Measurements from ENCODE around the gene RARG.

RARG gene

DNA sequence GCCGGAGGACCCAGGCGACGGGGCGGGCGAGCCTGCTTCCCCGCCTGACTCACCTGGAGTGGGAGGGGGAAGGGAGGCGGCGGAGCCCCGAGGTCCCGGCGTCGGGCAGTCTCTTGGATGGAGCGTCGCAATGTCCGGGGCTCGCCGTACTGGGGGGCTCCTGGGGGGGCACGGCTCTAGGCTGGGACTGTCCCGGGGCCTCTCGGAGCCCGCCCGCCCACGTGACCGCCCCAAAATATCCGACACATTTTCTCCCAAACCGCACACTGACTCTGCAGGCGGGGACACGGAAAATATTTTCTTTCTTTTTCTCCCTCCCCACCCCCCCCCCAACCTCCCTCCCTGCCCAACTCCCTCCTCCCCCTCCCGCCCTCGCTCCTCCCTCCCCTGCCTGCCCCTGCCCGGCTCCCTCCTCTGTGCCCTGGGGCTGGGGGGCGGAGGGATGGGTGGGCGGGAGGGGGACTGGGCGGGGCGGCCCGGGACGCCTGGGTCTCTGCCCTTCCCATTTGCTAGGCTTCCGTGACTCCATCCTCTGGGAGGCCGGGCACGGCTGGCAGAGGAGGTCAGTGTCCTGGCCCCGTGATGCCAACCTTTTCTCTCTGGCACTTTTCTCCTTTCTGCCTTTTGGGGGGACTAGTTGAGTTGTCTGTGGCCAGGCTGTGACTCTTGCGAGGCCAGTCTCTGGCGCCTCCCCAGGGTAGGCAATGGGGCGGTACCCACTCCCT, at the start of gene RARG:
RARG (minus strand) TSS at position 289 of the 725 bp plus-strand sequence. CDS start 4,664 bp downstream, outside the sequence.
- peaks cover 48% of the 10 kb centered on the region for H3K4me1 Mint-ChIP-seq
- peak within 1 kb of the TSS; percentile 80 to 90 (median 88) for H3K4me3 Mint-ChIP-seq
- TF ChIP-seq, protein P1, sequence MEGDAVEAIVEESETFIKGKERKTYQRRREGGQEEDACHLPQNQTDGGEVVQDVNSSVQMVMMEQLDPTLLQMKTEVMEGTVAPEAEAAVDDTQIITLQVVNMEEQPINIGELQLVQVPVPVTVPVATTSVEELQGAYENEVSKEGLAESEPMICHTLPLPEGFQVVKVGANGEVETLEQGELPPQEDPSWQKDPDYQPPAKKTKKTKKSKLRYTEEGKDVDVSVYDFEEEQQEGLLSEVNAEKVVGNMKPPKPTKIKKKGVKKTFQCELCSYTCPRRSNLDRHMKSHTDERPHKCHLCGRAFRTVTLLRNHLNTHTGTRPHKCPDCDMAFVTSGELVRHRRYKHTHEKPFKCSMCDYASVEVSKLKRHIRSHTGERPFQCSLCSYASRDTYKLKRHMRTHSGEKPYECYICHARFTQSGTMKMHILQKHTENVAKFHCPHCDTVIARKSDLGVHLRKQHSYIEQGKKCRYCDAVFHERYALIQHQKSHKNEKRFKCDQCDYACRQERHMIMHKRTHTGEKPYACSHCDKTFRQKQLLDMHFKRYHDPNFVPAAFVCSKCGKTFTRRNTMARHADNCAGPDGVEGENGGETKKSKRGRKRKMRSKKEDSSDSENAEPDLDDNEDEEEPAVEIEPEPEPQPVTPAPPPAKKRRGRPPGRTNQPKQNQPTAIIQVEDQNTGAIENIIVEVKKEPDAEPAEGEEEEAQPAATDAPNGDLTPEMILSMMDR (IDR thresholded peaks at IDR 0.05; ENCODE audit: unreplicated experiment in 3 of 3): no peak
- peaks cover 22% of the 10 kb centered on the region for H3K27me3 Mint-ChIP-seq (ENCODE audit: low read depth)
- H3K36me3 Mint-ChIP-seq (ENCODE audit: low read depth): peaks cover 1% of the 10 kb centered on the region
- peak within 1 kb of the TSS; percentile 58 to 82 (median 75) for H3K27ac Mint-ChIP-seq
- no peaks in the 10 kb centered on the region for H3K9me3 Mint-ChIP-seq

DNA sequence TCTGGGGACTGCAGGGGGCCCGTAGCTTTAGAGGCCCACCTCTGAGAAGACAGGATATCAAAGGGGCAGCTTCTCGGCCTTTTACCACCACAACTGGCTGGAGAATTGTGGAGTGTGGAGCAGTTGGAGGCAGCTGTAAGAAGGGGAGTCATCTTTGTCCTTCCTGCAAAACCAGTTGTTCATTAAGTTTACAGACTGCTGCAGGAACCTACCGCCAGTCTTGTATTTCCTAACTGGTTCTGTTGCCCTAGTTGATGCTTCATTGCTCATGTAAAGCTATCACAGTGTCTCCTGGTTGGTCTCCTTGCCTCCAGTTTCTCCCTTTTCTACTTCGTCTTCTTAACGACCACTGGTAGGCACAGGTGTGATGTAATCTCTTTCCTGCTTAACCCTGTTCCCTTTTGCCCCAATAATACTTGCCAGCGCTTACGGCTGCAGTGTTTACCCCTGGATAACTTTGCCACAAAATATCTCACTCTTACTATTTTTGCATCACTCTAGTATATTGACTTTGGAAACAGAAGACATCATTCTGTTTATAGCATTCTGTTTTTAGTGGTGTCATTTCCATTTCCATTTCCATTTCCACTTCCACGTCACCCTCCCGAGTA, 48.0 kb upstream of the RARG start:
- H3K27ac Mint-ChIP-seq: no peak overlapping the region
- no peaks in the 10 kb centered on the region for H3K4me1 Mint-ChIP-seq
- no peak overlapping the region for H3K4me3 Mint-ChIP-seq
- peaks cover 38% of the 10 kb centered on the region for H3K36me3 Mint-ChIP-seq (ENCODE audit: low read depth)
- H3K27me3 Mint-ChIP-seq (ENCODE audit: low read depth): no peaks in the 10 kb centered on the region
- H3K9me3 Mint-ChIP-seq: no peaks in the 10 kb centered on the region
- TF ChIP-seq, protein P1 (IDR thresholded peaks at IDR 0.05; ENCODE audit: unreplicated experiment in 3 of 3): no peak

DNA sequence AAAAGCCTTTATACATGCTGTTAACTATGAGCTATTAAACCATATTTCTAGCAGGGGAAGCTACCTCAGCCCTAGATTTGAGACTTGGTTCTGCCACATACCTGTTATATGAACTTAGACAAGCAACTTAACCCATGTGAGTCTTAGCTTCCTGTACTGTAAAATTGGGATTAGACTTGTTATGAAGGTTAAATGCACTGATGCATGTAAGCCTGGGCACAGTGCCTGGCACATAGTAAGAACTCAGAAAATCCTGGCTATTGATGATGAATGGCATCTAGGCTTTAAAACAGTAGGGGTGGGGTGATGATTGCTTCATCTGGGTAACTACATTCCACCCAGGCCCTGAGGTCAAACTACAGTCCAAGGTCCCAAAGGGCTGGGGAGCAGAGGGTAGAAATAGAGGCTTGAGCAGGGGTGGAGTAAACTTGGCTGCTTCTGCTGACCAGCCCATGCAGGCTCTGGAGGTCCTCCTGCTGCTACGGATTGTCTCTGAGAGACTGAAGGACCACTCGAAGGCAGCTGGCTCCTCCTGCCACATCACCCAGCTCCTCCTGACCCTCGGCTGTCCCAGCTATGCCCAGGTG, 47.4 kb upstream of the RARG start:
- Mint-ChIP-seq H3K4me3 (no peak overlapping the region), H3K4me1 (no peaks in the 10 kb centered on the region), H3K36me3 (ENCODE audit: low read depth) (peaks cover 44% of the 10 kb centered on the region), H3K27ac (no peak overlapping the region), H3K9me3 (no peaks in the 10 kb centered on the region), H3K27me3 (ENCODE audit: low read depth) (no peaks in the 10 kb centered on the region)
- TF ChIP-seq, protein P1 (IDR thresholded peaks at IDR 0.05; ENCODE audit: unreplicated experiment in 3 of 3): no peak

DNA sequence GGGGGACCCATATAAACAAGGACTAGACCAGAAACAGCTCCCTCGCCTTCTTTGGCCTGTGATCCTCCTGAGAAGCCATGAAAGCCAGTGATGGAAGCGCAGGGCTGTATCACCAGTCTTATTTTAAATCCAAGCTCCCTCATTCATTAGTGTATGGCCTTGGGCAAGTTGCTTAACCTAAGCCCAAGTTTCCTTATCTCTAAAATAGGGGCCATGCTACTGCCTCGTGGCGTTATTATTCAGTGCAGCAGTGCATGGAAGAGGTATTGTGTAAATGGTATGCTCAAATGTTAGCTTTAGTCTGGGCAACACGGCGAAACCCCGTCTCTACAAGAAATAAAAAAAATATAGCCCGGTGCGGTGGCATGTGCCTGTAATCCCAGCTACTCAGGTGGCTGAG, 46.0 kb upstream of the RARG start:
- no peaks in the 10 kb centered on the region for H3K27me3 Mint-ChIP-seq (ENCODE audit: low read depth)
- peak overlapping the region in 1 of 3 experiments; percentile 23 for H3K27ac Mint-ChIP-seq
- H3K36me3 Mint-ChIP-seq (ENCODE audit: low read depth): peaks cover 42% of the 10 kb centered on the region
- H3K4me1 Mint-ChIP-seq: no peaks in the 10 kb centered on the region
- TF ChIP-seq, protein P1 (IDR thresholded peaks at IDR 0.05; ENCODE audit: unreplicated experiment in 3 of 3): no peak
- H3K9me3 Mint-ChIP-seq: no peaks in the 10 kb centered on the region
- no peak overlapping the region for H3K4me3 Mint-ChIP-seq

DNA sequence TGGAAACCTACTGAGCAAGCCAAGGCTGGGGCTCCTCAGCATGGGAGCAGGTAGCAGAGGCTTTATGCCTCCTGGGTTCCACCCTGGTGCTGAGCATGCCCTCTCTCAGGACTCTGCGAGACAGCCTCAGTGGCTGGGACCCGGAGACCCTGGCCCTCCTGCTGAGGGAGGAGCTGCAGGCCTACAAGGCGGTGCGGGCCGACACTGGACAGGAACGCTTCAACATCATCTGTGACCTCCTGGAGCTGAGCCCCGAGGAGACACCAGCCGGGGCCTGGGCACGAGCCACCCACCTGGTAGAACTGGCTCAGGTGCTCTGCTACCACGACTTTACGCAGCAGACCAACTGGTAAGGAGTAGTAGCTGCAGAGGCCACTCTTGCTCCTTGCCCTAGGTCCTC, 44.5 kb upstream of the RARG start:
- no peak overlapping the region for H3K4me3 Mint-ChIP-seq
- H3K36me3 Mint-ChIP-seq (ENCODE audit: low read depth): peaks cover 36% of the 10 kb centered on the region
- H3K9me3 Mint-ChIP-seq: no peaks in the 10 kb centered on the region
- H3K27me3 Mint-ChIP-seq (ENCODE audit: low read depth): no peaks in the 10 kb centered on the region
- H3K27ac Mint-ChIP-seq: no peak overlapping the region
- no peaks in the 10 kb centered on the region for H3K4me1 Mint-ChIP-seq
- TF ChIP-seq, protein P1 (IDR thresholded peaks at IDR 0.05; ENCODE audit: unreplicated experiment in 3 of 3): no peak
